Measurements from ENCODE around the gene HES3.

The HES3 gene

GRCh38 chr1:6243993-6244392 is at the start of gene HES3:
HES3 (plus strand) TSS chr1:6244179; CDS start chr1:6244366, 187 bp downstream.
- Histone ChIP-seq H3K36me3 (ENCODE audit: control insufficient read depth, insufficient read depth, low read length) (no peaks in the 10 kb centered on the region), H3K27me3 (ENCODE audit: control insufficient read depth, insufficient read depth, low read length) (peaks cover 19% of the 10 kb centered on the region), H3K79me2 (no peaks in the 10 kb centered on the region), H3K4me3 (ENCODE audit: low read depth, low read length) (no peak within 1 kb of the TSS), H2AFZ (no peak within 1 kb of the TSS), H3K27ac (no peak within 1 kb of the TSS), H3K9me3 (ENCODE audit: control insufficient read depth, low read length) (no peaks in the 10 kb centered on the region), H3K4me2 (ENCODE audit: low read length) (no peak within 1 kb of the TSS), H3K4me1 (no peaks in the 10 kb centered on the region), H3K9ac (no peak within 1 kb of the TSS)
- TF ChIP-seq, protein P1, sequence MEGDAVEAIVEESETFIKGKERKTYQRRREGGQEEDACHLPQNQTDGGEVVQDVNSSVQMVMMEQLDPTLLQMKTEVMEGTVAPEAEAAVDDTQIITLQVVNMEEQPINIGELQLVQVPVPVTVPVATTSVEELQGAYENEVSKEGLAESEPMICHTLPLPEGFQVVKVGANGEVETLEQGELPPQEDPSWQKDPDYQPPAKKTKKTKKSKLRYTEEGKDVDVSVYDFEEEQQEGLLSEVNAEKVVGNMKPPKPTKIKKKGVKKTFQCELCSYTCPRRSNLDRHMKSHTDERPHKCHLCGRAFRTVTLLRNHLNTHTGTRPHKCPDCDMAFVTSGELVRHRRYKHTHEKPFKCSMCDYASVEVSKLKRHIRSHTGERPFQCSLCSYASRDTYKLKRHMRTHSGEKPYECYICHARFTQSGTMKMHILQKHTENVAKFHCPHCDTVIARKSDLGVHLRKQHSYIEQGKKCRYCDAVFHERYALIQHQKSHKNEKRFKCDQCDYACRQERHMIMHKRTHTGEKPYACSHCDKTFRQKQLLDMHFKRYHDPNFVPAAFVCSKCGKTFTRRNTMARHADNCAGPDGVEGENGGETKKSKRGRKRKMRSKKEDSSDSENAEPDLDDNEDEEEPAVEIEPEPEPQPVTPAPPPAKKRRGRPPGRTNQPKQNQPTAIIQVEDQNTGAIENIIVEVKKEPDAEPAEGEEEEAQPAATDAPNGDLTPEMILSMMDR (IDR thresholded peaks at IDR 0.05), result no peak

DNA sequence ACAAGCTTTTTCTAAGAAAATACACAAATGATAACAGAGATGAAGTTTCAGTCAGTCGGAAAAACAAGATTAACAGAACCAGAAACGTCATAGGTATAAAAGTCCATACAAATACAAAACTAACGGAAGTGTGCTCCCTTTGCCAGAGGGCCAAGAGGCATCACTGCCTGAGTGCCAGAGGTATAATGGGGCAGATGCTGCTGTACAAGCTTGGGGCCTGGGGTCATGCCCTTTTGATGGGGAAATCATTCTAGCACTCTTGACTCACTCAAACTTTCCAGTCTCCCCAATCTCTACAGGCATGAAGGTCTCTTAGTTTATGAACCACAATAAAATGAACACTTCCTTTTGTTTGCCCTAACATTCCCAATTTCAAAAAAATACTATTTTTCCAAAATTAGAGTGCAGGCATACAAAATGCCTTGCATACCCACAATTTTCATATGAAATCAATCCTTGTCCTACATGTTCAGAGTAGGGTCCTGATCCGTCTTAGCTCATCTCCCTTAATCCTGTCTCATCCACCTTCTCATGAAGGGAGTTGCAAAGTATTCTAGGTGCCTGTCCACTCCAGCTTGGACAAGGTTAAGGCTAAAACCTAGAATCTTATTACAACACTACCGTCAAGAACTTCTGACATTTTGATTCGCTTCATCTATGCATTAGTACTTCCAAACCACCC is 46.1 kb upstream of the HES3 start:
- no peaks in the 10 kb centered on the region for H3K4me1 ChIP-seq
- peaks cover 30% of the 10 kb centered on the region for H3K79me2 ChIP-seq
- no peaks in the 10 kb centered on the region for H3K36me3 ChIP-seq (ENCODE audit: control insufficient read depth, insufficient read depth, low read length)
- H3K4me2 ChIP-seq (ENCODE audit: low read length), result peak overlapping the region; percentile 92
- no peaks in the 10 kb centered on the region for H3K27me3 ChIP-seq (ENCODE audit: control insufficient read depth, insufficient read depth, low read length)
- no peak overlapping the region for H3K27ac ChIP-seq
- H2AFZ ChIP-seq, result no peak overlapping the region
- TF ChIP-seq, protein P1 (IDR thresholded peaks at IDR 0.05), result no peak
- no peaks in the 10 kb centered on the region for H3K9me3 ChIP-seq (ENCODE audit: control insufficient read depth, low read length)
- no peak overlapping the region for H3K9ac ChIP-seq
- peak overlapping the region; percentile 93 for H3K4me3 ChIP-seq (ENCODE audit: low read depth, low read length)

- Histone ChIP-seq H3K4me3 (ENCODE audit: low read depth, low read length) (peak overlapping the region; percentile 93), H3K4me2 (ENCODE audit: low read length) (peak overlapping the region; percentile 92), H2AFZ (peak overlapping the region; percentile 61), H3K36me3 (ENCODE audit: control insufficient read depth, insufficient read depth, low read length) (no peaks in the 10 kb centered on the region), H3K79me2 (peaks cover 28% of the 10 kb centered on the region), H3K4me1 (no peaks in the 10 kb centered on the region), H3K9me3 (ENCODE audit: control insufficient read depth, low read length) (no peaks in the 10 kb centered on the region), H3K27me3 (ENCODE audit: control insufficient read depth, insufficient read depth, low read length) (no peaks in the 10 kb centered on the region), H3K9ac (peak overlapping the region; percentile 47), H3K27ac (peak overlapping the region; percentile 85)
- TF ChIP-seq, protein P1 (IDR thresholded peaks at IDR 0.05), result no peak
Observed at GRCh38 chr1:6198646-6199297, 45.2 kb upstream of the HES3 start.

DNA sequence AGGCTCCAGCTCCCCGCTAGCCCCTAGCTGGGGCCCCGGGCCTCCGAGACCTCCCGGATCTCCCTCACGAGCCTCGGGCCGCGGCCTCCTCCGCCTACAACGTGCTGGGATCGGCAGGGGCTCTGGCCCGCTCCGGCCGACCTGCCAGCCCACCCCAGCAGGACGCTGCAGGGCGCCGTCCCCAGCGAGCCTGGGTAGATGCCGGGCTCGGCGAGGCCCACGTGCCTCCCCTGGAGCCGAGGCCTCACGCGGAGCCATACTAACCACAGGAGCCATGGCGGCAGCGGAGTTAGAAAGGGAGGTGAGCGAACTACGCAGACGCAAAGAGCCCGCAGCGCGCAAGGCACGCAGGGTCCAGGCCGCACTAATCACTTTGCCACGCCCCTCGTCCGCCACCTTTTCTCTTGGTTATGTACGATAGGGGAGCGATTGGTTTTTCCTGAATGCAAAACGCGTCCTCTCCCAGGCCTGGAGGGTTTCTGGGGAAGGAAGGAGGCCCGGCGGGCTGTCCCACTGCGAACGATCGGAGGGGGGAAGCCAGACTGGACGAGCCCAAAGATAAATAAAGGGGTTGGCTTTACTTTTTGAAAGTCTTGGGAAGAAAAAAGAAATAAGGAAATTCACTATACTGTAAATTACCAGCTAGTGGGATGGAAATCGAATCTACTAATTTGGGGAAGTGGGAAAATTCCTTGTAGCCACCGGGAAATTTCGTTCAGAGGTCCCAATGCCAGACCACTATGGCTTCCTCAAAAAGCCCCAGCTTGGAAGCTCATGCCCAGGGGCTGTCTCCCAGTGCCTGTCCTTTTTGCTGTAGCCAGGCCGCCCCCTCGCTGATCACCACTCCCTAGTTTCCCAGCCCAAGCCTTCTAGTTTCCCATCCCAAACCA is 44.4 kb upstream of the HES3 start, which contains the start of gene RPL22:
Gene RPL22 (minus strand): TSS at position 298 of the 890 bp plus-strand sequence. CDS start 22 bp downstream, at position 276.
- Histone ChIP-seq H3K79me2 (peaks cover 22% of the 10 kb centered on the region), H3K36me3 (ENCODE audit: control insufficient read depth, insufficient read depth, low read length) (no peaks in the 10 kb centered on the region), H3K27ac (peak within 1 kb of the TSS; percentile 85), H3K4me1 (no peaks in the 10 kb centered on the region), H3K9me3 (ENCODE audit: control insufficient read depth, low read length) (no peaks in the 10 kb centered on the region), H3K9ac (peak within 1 kb of the TSS; percentile 47), H2AFZ (peak within 1 kb of the TSS; percentile 93), H3K27me3 (ENCODE audit: control insufficient read depth, insufficient read depth, low read length) (no peaks in the 10 kb centered on the region), H3K4me3 (ENCODE audit: low read depth, low read length) (peak within 1 kb of the TSS; percentile 93), H3K4me2 (ENCODE audit: low read length) (peak within 1 kb of the TSS; percentile 92)
- TF ChIP-seq, protein P1 (IDR thresholded peaks at IDR 0.05), result no peak

All from parathyroid adenoma (tissue), 2 donors.